GM23248 (cell line): ENCODE measurements around the gene SNX6.
"Not testable (repeated sequence)": the region's sequence is repeated elsewhere in the genome, so short reads cannot be mapped to it uniquely, and the experiment has no call there.

Experiments used
- EZH2 ChIP-seq: fragments of 200-600 bp; sonication (generic); IDR thresholded peaks from 2 replicates; pipeline ENCODE4 v1.6.1; 2018; ENCODE audit warnings: antibody characterized with exemption, mild to moderate bottlenecking; ENCODE audit not compliant: insufficient read depth, poor library complexity, severe bottlenecking
- EZH2phosphoT487 ChIP-seq: fragments of 200-600 bp; sonication (generic); IDR thresholded peaks from 2 replicates; pipeline ENCODE4 v1.6.1; 2018; ENCODE audit warnings: antibody characterized with exemption, moderate library complexity, mild to moderate bottlenecking, low read depth; ENCODE audit not compliant: insufficient read depth

DNA sequence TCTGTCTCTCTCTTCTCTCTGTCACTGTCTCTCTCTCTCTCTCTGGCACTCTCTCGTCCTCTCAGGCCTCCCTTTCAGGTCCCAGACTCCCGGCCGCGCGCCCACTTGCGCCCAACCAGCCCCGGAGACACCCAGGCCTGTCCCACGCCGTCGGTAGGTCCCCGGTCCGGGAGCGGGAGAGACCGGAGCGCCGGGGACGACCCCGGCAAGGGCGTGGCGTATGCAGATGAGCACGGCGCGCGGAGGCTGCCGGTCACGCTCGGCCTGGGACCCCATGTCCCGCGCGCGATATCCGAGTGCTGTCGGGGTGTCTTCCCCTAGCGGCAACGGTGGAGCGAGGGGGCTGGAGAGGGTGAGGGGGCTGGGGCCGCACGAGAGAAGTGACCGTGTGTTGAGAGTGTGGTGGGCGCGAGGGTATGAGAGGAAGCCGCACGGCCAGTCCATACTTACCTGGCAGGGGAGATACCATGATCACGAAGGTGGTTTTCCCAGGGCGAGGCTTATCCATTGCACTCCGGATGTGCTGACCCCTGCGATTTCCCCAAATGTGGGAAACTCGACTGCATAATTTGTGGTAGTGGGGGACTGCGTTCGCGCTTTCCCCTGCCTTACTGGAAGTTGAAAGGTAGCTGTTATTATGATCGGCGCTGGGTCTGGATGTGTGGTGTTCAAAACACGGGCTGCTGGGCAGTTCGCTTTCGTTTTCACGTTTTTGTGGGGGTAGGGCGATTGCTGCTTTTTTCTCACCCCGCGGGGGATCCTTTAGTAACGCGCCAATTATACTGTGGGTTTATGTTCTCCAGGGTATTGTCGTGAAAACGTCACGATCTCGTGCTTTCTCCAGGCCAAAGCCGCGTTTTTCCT lies 83.4 kb downstream of the SNX6 start:
- not testable (repeated sequence) for TF ChIP-seq EZH2, EZH2phosphoT487
